Endothelial cell (in vitro differentiated cells): ENCODE results near the gene INTS12. TPM values are rescaled to one million over a fixed set of nuclear protein-coding genes. Genes with fewer than 3 reads are reported as not detected.

Experiments
- DNase-seq: peaks from one replicate; pipeline ENCODE4 v3.0.0; 2021; ENCODE audit warnings: low spot score
- H3K27ac Mint-ChIP-seq: one replicate; pipeline ENCODE4 v1.8.0; 2021; ENCODE audit warnings: mixed read lengths, inconsistent platforms; ENCODE audit not compliant: unreplicated experiment
- H3K27me3 Mint-ChIP-seq: one replicate; pipeline ENCODE4 v1.8.0; 2021; ENCODE audit warnings: mild to moderate bottlenecking, moderate library complexity, mixed read lengths, inconsistent platforms; ENCODE audit not compliant: unreplicated experiment
- H3K36me3 Mint-ChIP-seq: one replicate; pipeline ENCODE4 v1.8.0; 2021; ENCODE audit warnings: mild to moderate bottlenecking, low read depth, mixed read lengths, inconsistent platforms; ENCODE audit not compliant: unreplicated experiment
- H3K4me1 Mint-ChIP-seq: one replicate; pipeline ENCODE4 v1.8.0; 2021; ENCODE audit warnings: mild to moderate bottlenecking, mixed read lengths, inconsistent platforms; ENCODE audit not compliant: unreplicated experiment
- H3K4me3 Mint-ChIP-seq: one replicate; pipeline ENCODE4 v1.8.0; 2021; ENCODE audit warnings: mild to moderate bottlenecking, mixed read lengths, inconsistent platforms; ENCODE audit not compliant: unreplicated experiment
- H3K9me3 Mint-ChIP-seq: one replicate; pipeline ENCODE4 v1.8.0; 2021; ENCODE audit warnings: mixed read lengths, inconsistent platforms; ENCODE audit not compliant: unreplicated experiment
- CTCF ChIP-seq: fragments of 200-600 bp; sonication (generic); IDR thresholded peaks from one replicate; pipeline ENCODE4 v1.5.0; 2021; ENCODE audit warnings: antibody characterized with exemption; ENCODE audit not compliant: unreplicated experiment
- total RNA-seq: library from RNA; stranded (reverse); fragmentation: NEBNext Ultra II Directional; extraction: Animal tissue kit (Norgen Biotek cat#: 25700); gene quantifications from one replicate; pipeline ENCODE4 v1.2.1, GENCODE V29; 2021; ENCODE audit not compliant: unreplicated experiment

INTS12 gene
- total RNA-seq, 1 donor from 2014 or later = 16.0 TPM

DNA sequence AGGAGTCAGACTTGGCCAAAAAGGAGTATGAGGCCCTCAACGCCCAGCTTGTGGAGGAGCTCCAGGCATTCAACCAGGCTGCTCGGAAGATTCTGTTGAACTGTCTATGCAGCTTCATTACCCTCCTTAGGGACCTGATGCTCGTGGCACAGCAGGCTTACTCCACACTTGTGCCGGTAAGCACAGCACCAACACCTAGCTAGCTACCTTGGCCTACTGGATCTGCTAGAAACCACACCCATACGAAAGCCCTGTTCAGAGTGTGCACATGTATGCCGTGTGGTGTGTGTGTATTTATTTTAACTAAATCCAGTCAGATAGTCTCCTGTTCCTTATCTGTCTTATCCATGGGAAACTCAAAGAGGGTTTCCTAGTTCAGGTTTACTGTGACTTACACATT, 49.3 kb downstream of the INTS12 start:
- no peak overlapping the region for H3K4me3 Mint-ChIP-seq
- no peaks in the 10 kb centered on the region for H3K9me3 Mint-ChIP-seq
- no peak for TF ChIP-seq CTCF
- no peak for DNase-seq
- H3K27ac Mint-ChIP-seq = no peak overlapping the region
- H3K36me3 Mint-ChIP-seq = no peaks in the 10 kb centered on the region
- H3K27me3 Mint-ChIP-seq = no peaks in the 10 kb centered on the region
- no peaks in the 10 kb centered on the region for H3K4me1 Mint-ChIP-seq

DNA sequence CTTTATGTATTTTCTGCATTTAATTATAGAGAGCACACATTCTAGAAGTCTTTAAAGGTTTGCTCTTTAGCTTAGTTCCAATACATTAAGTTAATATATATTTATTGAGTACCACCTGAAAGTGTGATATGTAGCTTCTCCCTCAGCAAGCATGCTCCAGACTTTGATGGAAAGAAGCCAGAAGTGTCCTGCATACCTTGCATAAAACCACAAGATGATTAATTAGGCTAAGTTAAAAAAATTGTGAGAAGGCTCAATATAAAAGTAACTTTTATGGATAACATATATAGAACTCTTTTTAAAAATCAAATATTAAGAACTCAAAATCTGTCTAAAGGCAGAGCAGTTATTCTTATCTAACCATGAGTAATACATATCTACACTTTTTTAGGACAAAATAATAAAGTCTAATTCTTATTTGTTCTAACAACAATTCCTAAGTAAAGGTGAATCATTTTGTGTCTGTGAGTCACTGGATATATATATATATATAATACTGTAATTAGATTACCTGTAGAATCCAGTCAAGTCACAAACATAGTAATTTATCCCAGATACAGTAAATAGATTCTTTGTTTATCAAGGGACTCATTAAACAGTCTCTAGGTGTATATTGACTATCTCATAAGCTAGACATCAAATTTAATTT, 51.2 kb downstream of the INTS12 start:
- Mint-ChIP-seq H3K9me3 (no peaks in the 10 kb centered on the region), H3K27ac (no peak overlapping the region), H3K27me3 (no peaks in the 10 kb centered on the region), H3K36me3 (no peaks in the 10 kb centered on the region), H3K4me1 (no peaks in the 10 kb centered on the region), H3K4me3 (no peak overlapping the region)
- no peak for TF ChIP-seq CTCF
- no peak for DNase-seq

DNA sequence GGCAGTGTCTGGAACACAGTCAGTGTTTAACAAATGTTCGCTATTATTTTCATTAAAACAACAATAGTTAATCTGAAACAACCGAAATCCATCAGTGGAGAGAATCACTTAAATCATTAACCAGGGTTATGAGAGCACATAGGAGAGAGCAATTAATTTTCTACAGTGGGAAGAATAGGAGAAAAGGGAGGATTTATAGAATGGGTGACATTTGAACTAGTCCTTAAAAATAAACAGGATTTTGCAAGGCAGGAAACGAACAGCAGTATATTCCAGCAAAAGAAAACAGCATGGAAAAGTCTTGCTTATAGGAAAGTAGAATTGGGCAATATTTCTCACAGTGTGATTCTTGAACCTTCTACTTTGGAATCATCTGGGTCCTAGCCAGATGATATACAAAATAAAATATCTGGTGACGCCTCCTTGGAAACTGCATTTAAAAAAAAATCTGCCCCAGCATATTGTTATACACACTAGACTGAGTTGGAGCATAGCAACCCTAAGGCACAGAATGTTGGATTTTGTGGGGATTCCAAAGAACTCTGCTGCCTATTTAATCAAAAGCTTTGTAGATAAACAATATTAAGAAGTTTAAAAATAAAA, 56.1 kb downstream of the INTS12 start:
- no peaks in the 10 kb centered on the region for H3K4me1 Mint-ChIP-seq
- no peak overlapping the region for H3K27ac Mint-ChIP-seq
- H3K36me3 Mint-ChIP-seq = no peaks in the 10 kb centered on the region
- TF ChIP-seq CTCF = no peak
- no peaks in the 10 kb centered on the region for H3K9me3 Mint-ChIP-seq
- no peak for DNase-seq
- no peak overlapping the region for H3K4me3 Mint-ChIP-seq
- H3K27me3 Mint-ChIP-seq = no peaks in the 10 kb centered on the region

DNA sequence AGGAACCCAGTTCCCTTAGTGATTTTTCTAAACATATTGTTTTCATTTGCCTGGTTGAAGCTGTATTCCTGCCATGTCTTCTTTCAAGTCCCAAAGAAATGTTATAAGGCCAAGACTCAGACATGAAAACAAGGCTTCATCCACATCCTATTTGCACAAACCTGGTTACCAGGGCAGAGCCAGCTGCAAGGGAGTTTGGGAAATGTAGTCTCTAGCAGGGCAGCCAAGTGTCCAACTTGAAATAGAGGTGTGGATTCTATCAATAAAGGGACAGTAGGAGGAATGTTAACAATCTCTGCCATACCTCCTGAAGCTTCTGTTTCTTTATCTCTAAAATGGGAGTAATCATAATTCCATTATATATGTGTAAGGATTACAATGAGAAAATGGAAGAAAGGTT, 56.6 kb downstream of the INTS12 start:
- Mint-ChIP-seq H3K4me3 (no peak overlapping the region), H3K27me3 (no peaks in the 10 kb centered on the region), H3K36me3 (no peaks in the 10 kb centered on the region), H3K4me1 (no peaks in the 10 kb centered on the region), H3K9me3 (no peaks in the 10 kb centered on the region), H3K27ac (no peak overlapping the region)
- TF ChIP-seq CTCF = no peak
- DNase-seq = no peak

DNA sequence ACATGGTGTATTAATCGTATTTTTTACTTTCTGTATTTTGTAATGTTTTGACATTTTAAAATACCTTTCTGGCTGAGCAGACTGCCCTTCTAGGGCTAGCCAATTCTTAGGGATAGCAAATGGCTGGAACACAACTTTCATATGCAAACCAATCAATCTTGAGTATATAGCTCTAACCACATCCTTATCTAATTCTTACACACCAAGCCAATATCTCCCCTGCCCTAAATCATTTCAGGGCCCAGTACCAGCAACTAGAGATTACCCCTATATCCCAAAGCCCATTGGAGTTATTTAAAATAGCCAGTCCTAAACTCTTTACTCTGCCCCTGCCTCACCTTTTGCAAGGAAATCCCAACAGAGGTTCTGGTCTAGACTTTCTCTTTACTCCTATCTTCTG, 58.3 kb downstream of the INTS12 start:
- DNase-seq = no peak
- Mint-ChIP-seq H3K4me3 (no peak overlapping the region), H3K36me3 (no peaks in the 10 kb centered on the region), H3K27me3 (no peaks in the 10 kb centered on the region), H3K4me1 (no peaks in the 10 kb centered on the region), H3K9me3 (no peaks in the 10 kb centered on the region), H3K27ac (no peak overlapping the region)
- TF ChIP-seq CTCF = no peak
